Fibroblast of skin of left biceps (primary cell): ENCODE measurements around the gene SLC51A.

Source experiments
- DNase-seq, 2 experiments: peaks; one replicate each; pipeline ENCODE4 v3.0.0-alpha.2; 2013; ENCODE audit warnings: low read depth in 2 of 2

The SLC51A gene

DNA sequence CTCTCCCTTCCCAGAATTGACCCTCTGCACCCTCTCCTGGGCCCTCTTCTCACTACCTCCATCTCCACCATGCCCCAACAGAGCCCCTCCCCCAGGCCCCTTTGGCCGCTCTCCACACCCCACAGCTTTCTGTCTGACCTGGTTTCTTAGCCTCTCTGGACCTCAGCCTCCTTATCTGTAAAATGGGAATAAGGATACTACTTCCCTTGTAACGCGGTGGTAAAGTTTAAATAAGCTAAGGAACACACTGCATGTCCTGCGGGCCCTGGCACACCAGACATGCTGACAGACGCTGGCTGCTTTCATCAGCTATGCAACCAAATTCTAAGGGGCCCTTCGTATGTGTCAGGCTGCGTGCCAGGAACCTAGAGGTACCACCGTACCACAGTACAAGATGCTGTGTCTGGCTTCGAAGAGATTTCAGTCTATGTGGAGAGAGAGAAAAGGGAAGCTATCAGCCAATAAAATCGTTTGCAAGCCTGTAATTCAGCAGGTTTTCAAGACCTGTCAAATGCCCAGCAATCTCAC is 777 bp upstream of the SLC51A start:
- DNase-seq: no peak

DNA sequence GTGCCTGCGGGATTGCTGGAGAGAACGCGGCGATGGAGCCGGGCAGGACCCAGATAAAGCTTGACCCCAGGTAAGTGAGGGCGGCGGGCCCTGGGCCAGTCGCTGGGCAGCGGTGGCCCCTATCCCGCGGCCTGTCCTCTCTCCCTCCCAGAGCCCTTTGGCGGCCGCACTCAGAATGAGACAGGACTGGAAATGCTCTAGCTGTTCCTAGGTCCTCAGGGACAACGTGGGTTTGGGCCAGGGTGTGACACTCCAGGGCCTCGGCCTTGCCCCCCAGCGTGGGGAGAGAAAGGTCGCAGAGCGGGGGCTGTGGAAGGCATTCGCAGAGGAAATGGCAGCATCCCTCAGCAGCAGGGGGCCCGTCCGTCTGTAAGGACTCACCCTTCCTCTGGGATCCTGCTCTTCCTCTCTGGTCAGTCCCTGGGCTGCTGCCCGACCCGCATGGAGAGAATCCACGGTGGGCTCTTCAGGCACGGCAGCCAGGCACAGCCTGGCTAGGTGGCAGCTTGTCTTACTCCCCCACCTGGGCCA is 412 bp downstream of the SLC51A start:
- no peak for DNase-seq

DNA sequence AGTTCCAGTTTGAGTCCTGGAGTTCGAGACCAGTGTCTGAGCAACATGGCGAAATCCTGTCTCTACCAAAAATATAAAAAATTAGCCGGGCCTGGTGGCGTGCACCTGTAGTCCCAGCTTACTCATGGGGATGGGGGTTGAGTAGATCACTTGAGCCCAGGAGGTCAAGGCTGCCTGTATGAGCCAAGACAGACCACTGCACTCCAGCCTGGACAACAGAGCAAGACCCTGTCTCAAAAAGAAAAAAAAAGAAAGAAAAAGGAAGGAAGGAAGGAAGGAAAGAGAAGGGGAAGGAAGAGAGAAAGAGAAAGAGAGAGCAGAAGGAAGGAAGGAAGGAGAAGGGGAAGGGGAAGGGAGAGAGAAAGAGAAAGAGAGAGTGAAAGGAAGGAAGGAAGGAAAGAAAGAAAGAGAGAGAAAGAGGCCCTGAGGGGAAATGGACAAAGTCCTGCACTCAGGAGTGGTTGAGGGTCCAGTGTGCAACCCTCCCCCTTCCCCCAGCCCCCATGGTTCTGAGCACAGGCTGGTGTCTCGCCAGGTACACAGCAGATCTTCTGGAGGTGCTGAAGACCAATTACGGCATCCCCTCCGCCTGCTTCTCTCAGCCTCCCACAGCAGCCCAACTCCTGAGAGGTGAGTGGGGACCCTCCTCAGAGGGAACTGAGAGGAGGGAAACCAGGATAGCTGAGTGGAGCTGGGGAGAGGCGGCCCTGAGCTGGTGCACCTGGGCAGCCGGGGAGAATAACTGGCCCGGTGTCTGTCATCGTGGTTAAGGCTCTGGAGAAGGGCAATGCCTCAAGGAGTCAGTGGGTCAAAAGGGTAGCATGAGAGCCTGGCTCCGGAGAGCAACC is 1.2 kb downstream of the SLC51A start:
- no peak for DNase-seq

DNA sequence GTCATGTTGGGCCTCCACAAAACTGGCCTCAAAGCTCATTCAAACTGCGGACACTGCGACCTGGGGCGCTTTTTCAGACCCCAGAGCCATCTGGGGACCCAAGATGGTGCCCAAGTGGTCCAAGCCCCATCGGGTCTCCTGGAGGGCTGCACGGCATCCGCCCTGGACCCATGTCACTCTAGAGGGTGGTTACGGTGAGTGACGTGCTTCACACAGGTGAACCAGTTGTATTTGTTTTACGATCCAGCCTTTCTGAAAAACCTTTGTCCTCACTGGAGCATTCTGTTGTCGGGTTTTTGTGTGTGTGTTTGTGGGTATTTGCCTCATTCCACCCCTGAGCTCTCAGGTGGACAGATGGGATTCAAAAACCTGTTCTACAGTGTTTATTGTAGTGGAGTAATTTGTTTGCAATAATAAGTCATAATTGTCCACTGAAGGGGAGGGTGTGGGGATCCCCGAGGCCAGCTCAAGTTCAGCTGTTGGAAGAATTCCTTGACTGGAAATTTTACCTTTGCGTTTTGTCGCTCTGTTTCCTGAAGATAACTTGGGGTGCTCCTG is 1.9 kb downstream of the SLC51A start:
- DNase-seq: no peak

DNA sequence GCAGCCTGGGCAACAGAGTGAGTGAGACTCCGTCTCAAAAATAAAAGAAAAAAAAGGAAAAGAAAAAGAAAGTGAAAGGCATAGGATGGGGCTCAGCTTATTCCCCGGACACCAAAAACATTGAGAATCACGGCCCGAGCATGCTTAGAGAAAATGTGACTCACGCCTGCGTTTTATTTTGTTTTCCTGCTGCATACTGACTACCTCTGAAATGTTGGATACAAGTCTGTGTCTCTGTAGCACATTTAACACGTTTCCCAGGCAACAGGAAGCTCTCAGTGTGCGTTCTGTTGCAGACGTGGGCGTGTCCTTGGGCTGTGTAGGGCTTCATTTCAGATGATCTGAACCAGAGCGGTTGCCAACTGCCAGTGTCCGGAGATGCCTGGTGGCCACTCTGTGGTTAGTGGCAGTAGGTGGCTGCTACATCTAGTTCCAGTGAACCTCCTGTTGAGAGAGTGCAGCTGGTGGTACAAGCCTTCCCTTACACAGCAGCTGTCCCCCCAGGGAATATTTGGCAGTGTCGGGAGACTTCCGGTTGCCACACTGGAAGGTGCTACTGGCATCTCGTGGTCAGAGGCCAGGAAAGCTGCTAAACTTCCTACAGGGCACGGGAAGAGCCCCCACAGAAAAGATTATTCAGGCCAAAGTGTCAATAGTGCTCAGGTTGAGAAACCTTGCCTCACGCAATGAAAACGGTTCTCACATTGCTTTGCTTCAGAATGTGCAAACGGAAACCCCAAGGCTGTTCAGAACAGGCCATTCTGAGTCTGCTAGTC is 3.0 kb downstream of the SLC51A start:
- peak; percentile 37 to 42 for DNase-seq

DNA sequence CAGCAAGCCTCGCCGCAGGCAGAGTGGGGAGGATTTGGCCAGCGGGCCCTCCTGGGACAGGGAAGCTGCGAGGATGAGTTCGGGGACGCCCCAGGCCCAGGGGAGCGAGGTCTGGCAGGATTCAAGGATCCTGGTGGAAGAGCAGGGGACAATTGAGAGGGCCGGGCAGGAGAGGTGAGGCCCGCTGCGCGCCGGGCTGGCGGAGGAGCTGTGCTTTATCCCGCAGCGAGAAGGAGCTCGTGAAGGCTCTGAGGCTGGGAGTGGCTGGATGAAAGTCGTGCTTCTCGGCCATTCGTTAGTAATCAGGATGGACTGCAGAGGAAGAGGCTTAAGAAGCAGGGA is 3.6 kb downstream of the SLC51A start:
- no peak for DNase-seq

DNA sequence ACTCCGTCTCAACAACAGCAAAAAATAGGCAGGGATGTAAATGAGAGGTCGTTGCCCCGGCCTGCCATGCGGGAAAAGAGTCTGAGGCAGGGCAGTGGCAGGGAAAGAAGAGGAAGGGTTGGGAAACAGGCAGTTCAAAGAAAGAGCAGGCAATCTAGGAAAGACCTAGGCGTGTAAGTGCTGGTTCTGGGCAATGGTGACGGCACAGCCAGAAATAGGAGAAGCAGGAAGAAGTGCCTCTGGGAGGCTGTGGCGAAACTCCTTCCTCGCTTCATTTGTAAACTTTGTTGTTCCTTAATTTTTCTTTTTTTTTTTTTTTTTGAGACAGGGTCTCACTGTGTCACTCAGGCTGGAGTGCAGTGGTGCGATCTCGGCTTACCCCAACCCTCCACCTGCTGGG is 4.3 kb downstream of the SLC51A start:
- no peak for DNase-seq

DNA sequence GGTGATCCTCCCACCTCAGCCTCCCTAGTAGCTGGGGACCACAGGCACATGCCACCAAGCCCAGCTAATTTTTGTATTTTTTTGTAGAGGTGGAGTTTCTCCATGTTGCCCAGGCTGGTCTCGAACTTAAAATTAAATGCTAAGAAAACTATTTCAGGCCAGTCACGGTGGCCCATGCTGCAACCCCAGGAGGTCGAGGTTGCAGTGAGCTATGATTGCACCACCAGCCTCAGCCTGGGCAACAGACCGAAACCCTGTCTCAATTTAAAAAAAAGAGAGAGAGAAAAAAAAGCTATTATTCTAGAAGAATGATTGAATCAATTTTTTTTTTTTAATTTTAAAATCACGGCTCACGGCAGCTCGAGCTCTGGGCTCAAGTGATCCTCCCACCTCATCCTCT is 4.7 kb downstream of the SLC51A start:
- no peak for DNase-seq

DNA sequence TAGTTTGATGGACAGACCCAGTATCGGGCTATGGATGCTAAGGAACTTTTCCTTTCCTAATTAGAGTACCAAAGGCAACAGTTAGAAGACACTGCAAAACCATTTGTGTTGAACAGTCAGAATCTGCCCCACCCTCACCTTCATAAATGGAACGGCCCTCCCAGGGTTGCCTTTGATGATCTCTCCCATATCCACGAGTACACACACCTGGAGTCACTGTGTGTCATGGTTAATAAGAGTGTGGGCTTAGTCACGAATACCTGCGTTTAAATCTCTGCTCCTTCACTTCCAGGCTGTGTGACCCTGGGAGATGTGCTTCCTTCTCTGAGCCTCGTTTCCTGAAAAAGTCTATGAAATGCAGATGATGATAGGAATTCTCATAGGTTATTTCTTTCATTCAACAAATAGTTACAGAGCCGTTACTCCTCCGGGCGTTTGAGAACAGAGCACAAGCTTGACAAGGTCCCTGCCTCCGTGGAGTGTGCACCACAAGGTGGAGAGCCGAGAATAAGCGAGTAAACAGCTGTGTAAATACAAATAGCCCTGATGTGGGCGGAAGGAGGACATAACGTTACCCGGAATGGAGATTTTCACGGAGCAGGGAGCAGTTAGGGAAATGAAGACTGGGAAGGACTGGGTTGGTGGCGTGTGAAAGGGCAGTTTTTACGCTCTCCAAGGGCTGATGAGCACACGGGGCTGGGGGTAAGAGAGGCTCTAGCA is 6.7 kb downstream of the SLC51A start:
- no peak for DNase-seq

DNA sequence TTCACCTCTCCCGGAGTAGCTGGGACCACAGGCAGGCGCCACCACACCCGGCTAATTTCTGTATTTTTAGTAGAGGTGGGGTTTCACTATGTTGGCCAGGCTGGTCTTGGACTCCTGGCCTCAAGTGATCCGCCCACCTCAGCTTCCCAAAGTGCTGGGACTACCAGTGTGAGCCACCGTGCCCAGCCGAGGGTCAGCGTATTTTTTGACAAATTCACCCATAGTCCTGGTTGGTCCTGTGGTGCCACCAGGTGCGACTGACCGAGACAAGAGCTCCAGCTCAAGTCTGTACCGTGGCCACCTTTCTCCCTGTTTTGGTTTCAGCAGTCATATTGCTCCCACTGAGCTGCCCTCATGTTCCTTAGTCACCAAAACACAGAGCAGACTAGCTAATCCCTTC is 8.8 kb downstream of the SLC51A start:
- DNase-seq: no peak

DNA sequence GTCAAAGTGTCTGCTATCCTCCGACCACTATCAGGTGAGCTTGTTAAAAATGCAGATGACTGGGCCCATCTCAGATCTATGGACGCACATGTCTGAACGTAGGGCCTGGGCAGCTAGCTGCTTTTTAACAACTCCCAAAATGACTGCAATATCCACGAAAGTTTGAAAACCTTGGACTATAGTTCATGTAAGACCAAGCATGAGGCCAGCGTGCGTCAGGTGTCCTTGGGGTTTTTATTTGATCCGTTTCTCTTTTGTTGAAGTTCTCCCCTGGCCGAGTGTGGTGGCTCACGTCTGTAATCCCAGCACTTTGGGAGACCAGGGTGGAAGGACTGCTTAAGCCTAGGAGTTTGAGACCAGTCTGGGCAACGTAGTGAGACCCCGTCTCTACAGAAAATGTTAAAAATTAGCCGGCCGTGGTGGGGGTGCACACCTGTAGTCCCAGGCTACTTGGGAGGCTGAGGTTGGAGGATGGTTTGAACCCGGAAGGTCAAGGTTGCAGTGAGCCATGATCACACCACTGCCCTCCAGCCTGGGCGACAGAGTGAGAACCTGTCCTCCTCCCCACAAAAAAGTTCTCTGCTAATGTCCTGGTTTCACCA is 9.5 kb downstream of the SLC51A start:
- DNase-seq: no peak

DNA sequence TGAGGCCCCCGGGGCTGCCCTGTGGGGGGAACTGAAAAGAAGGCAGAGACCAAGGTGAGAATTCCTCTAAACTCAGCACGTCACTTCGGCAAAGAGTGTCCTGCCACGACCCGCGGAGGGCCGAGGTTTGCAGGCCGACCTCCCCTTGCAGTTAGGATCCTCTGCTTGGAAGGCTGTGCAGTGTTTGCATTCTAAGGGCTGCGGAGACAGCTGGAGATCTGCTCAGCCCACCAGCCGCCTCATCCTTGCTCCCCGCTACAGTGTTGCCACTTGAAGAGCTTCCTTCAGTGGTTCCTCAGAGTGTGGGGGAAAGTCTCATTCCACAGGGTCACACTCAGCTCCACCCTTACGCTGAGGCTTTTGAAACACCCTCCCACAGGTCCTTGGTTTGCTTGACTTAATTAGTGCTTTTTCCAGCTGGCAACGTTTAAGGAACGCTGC is 10.8 kb downstream of the SLC51A start:
- DNase-seq: no peak

DNA sequence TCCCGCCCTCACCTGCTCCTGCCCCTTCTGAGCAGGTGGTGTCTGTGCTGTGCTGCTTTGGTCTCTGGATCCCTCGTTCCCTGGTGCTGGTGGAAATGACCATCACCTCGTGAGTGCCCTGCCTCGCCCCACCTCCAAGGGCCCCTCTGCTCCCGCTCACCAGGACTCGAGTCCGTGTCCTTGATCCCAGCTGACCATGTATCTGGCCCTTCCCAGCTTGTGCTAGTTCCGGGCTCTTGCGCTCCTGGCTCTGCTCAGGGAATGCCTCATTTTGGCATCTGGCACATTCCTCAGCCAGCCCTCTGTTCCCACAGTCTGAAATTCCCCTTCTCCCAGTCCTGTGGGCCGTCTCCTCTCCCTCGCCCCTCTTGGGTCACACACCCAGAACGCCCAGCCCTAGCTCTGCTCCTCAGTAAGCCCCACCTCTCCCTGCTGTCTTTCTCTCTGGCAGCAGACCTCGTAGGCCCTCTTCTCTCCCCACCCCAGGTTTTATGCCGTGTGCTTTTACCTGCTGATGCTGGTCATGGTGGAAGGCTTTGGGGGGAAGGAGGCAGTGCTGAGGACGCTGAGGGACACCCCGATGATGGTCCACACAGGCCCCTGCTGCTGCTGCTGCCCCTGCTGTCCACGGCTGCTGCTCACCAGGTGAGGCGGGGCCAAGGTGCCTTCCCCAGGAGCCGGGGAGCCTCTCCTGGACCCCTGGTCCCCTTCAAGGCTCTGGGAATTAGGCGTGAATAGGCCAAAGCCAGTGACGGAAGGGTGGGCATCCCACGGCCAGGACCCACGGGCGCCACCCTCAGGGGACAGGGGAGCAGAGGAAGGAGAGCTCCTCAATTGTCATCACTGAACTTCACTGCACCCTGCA is 11.5 kb downstream of the SLC51A start:
- DNase-seq: no peak

DNA sequence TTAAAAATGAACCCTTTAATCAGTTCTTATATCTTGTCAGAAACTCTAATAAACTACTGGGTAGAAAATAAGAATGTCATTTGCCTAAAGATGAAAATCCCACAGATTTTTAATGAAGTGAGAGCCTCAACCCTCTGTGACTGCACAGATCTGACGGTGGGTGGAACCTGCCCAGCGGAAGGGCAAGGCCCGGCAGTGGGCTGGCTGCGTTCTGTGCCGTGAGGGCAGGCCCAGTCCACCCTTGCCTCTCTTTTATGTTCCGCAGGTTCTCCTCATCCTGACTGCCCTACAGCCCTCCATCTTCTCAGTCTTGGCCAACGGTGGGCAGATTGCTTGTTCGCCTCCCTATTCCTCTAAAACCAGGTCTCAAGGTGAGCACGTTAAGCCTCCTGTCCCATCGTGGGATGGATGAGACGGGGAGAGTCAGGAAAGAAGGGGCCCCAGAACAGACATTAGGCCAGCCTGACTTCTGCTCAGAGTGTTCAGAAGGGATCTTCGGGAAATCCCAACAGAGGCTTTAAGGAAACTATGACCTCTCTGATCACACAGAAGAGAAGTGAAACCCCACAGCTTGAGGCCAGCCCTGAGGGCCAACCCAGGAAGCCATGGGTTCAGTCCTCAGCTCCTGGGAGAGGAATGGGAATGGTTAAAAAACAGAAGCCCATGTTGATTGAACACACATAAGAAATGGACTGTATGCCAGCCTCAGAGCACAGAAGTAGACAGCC is 16.0 kb downstream of the SLC51A start:
- DNase-seq: no peak

DNA sequence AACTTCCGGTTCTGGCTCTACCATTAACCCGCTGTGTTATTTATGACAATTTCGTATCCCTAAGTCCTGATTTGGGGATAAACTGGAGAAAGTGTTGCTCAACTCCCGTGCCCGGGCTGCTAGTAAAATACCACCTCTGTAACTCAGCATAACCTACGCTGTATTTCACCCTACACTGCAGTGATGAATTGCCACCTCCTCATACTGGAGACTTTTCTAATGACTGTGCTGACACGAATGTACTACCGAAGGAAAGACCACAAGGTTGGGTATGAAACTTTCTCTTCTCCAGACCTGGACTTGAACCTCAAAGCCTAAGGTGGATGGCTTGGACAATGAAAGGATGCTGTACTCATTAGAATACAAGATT is 16.5 kb downstream of the SLC51A start:
- no peak for DNase-seq

DNA sequence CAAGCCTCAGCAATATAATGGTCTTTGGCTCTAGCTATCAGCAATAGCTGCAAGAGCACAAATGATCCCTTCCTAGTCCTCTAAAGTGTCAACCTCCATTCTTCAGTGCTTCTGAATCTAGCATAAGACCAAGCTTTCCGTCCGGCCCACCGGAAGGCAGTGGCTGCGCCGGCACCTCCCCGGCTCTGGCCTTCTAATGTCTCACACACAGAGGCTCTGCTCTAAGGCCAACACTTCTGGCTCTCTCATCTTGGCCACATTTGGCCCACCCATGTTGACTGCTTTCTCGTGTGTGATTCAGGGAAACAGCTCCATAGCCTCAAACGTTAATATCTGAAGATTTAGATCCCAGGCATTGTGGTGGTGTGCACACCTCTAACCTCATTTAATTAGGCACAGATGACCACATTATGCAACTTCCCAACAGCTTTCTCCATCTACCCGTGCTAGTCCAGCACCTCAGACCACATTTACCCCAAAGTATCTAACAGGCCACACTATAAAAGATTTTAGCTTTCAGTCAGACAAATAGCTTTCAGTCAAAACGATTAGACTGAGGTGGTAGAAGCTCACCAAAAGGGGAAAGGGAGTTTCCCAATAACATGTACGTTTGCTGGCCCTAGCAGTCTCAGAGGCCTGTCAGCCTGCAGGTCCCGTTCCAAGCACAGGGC is 19.3 kb downstream of the SLC51A start:
- no peak for DNase-seq

DNA sequence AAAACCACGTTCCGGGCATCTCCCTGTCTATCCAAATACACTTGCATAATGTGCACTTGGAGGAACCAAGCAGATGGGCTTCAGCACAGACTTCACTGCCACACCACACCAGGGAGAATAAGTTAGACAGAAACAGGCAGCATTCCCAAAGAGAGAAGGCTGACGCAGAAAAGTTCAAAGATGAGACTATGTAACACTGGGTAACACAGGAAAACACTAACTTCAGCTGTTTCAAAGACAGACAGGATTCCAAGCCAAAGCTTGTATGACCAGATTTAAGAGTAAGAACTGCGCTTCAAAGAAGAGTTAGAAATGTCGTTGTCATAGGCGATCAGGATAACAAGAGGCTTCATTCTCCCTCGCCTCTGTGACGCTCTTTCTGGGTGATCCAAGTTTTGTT is 19.9 kb downstream of the SLC51A start:
- DNase-seq: no peak

DNA sequence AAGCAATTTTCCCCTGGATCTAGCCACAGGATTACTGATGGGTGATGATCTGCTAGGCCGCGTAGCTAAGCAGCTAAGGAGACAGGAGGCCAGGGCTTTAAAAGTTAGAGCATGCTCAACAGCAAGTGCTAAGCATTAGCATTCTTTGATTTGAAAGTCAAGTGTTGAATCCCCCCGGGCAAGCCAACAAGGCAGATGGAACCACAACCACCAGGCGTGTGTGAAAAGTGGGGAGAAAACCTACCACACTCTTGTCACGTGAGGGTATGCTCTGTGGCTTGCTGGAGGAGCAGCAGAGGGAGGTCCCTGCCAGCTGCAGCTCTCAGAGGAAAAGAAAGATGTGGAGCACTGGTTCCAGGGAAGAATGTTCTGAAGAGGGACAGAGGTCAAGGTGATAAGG is 20.9 kb downstream of the SLC51A start:
- no peak for DNase-seq
